ENCODE data around the gene FGF14.

DNA sequence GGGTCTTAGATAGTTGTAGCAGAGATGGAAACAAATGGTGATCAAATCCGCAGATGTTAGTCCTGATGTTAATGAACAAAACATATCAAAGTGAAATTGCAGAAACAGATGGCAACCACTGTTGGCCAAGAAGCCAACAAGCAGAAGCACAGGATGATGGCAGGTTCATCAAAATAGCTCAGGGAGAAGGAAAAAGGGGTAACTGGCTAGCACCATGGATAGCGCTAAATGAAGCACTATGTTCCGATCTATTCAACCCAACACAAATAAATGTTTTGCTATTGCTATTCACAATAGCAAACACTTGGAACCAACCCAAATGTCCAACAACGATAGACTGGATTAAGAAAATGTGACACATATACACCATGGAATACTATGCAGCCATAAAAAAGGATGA lies 413.7 kb downstream of the FGF14 start:
- TF ChIP-seq POLR2AphosphoS5 (IDR thresholded peaks at IDR 0.05; ENCODE audit: low read depth, low read length) (no peak), POLR2A (IDR thresholded peaks at IDR 0.05; ENCODE audit: low read depth, low read length) (no peak)
